Stimulated activated CD4-positive, alpha-beta T cell treated with anti-CD3 and anti-CD28 coated beads, Interleukin-4, amount 100 ng/mL, for 24 hours (primary cell): Measurements from ENCODE around the gene IL26.
"Not testable (repeated sequence)": the region's sequence is repeated elsewhere in the genome, so short reads cannot be mapped to it uniquely, and the experiment has no call there.

Source experiments
- DNase-seq: peaks from one replicate; pipeline ENCODE4 v3.0.0-alpha.2; 2020

The IL26 gene

GRCh38 chr12:68190301-68190700 lies 35.3 kb downstream of the IL26 start:
- no peak for DNase-seq

GRCh38 chr12:68189821-68190242 lies 35.8 kb downstream of the IL26 start:
- DNase-seq = peak; percentile 53

- DNase-seq = no peak
Measured at GRCh38 chr12:68185598-68185997, 40.0 kb downstream of the IL26 start.

GRCh38 chr12:68180792-68181744 lies 44.5 kb downstream of the IL26 start:
- peak; percentile 33 for DNase-seq

GRCh38 chr12:68178774-68179439 lies 46.7 kb downstream of the IL26 start:
- DNase-seq = no peak

GRCh38 chr12:68178184-68178583 lies 47.4 kb downstream of the IL26 start:
- DNase-seq = no peak

GRCh38 chr12:68177562-68177961 lies 48.0 kb downstream of the IL26 start:
- DNase-seq = no peak

GRCh38 chr12:68176257-68176656 lies 49.4 kb downstream of the IL26 start:
- no peak for DNase-seq

GRCh38 chr12:68175557-68176061 lies 50.0 kb downstream of the IL26 start:
- DNase-seq = peak; percentile 66

- DNase-seq = not testable (repeated sequence)
Measured at GRCh38 chr12:68174761-68175160, 50.8 kb downstream of the IL26 start.

- DNase-seq = no peak
Measured at GRCh38 chr12:68173792-68174191, 51.8 kb downstream of the IL26 start.

GRCh38 chr12:68170726-68171125 lies 54.9 kb downstream of the IL26 start:
- no peak for DNase-seq

GRCh38 chr12:68169213-68169889 lies 56.3 kb downstream of the IL26 start:
- DNase-seq = no peak

- DNase-seq = no peak
Measured at GRCh38 chr12:68166317-68166831, 59.2 kb downstream of the IL26 start.

GRCh38 chr12:68163560-68164081 lies 62.0 kb downstream of the IL26 start:
- DNase-seq = peak; percentile 31

GRCh38 chr12:68162374-68162773 lies 63.2 kb downstream of the IL26 start:
- no peak for DNase-seq

GRCh38 chr12:68159681-68160304 lies 65.8 kb downstream of the IL26 start, which contains the start of gene IFNG:
IFNG (minus strand) TSS chr12:68159740; CDS start chr12:68159615, 125 bp downstream.
- no peak for DNase-seq

GRCh38 chr12:68158432-68158831 lies 67.2 kb downstream of the IL26 start:
- DNase-seq = peak; percentile 20

- DNase-seq = peak; percentile 36
Measured at GRCh38 chr12:68157380-68157779, 68.2 kb downstream of the IL26 start.

- DNase-seq = no peak
Measured at GRCh38 chr12:68156636-68157035, 69.0 kb downstream of the IL26 start.

GRCh38 chr12:68154779-68155178 lies 70.8 kb downstream of the IL26 start:
- DNase-seq = no peak
